DND-41 (cell line): ENCODE data around the gene MOB3B.

ENCODE experiments used
- EZH2 ChIP-seq: IDR thresholded peaks from 3 replicates; pipeline ENCODE4 v1.6.1; 2012; ENCODE audit warnings: borderline replicate concordance, low read depth, mild to moderate bottlenecking, moderate library complexity, low read length, inconsistent platforms; ENCODE audit not compliant: severe bottlenecking
- TF ChIP-seq, protein P1 (sequence below): IDR thresholded peaks from 2 replicates; pipeline ENCODE4 v1.5.1; 2012; ENCODE audit warnings: borderline replicate concordance, low read length, moderate library complexity, mild to moderate bottlenecking; ENCODE audit not compliant: poor library complexity, severe bottlenecking; ENCODE audit errors: extremely low read depth

DNA sequence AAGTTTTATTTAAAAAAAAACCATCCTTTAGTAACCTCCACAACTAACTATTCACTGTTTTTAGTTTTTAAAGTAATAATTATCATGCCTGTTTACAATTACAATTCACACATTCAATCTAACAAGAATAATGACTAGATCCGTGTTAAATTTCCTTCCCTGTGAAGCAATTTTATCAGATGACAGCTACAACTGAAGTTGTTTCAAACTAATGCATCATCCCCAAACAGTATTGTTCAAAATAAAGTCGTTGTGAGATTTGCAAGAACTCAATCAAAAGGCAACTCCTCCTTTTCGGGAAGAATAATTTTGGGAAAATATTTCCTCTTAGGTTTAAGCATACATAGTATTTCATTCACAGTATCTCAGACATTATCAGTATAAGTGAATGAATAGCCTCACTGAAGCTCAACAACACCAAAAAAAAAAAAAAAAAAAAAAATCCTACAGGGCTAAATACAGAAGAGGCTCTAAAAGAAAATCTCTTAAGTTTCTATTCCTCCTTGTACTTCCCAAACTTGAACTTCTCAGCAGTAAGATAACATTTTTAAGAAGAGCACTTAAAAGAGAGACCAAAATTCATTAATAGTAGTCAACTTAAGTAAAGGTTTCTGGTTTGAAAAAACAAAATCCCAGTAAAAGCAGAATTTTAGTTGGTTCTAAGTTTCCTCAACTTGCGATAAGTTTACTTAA, 34.3 kb upstream of the MOB3B start:
- no peak for TF ChIP-seq EZH2
- TF ChIP-seq, protein P1, sequence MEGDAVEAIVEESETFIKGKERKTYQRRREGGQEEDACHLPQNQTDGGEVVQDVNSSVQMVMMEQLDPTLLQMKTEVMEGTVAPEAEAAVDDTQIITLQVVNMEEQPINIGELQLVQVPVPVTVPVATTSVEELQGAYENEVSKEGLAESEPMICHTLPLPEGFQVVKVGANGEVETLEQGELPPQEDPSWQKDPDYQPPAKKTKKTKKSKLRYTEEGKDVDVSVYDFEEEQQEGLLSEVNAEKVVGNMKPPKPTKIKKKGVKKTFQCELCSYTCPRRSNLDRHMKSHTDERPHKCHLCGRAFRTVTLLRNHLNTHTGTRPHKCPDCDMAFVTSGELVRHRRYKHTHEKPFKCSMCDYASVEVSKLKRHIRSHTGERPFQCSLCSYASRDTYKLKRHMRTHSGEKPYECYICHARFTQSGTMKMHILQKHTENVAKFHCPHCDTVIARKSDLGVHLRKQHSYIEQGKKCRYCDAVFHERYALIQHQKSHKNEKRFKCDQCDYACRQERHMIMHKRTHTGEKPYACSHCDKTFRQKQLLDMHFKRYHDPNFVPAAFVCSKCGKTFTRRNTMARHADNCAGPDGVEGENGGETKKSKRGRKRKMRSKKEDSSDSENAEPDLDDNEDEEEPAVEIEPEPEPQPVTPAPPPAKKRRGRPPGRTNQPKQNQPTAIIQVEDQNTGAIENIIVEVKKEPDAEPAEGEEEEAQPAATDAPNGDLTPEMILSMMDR: no peak
